Endothelial cell of umbilical vein (primary cell): ENCODE measurements around the gene TMEM209. TPM values are rescaled to one million over a fixed set of nuclear protein-coding genes. Genes with fewer than 3 reads are reported as not detected.

Experiments
- BruUV-seq: library from RNA; stranded (reverse); fragments of 400-500 nt; replicated peaks from 2 replicates; lab custom pipeline; 2021; lab: Mats Ljungman, UMichigan
- CTCF ChIA-PET: fragments of 300-600, 350-600 bp; sonication (Branson Sonifier 250); formaldehyde crosslinking; loops from one replicate; lab custom pipeline; 2021; ENCODE audit warnings: antibody characterized with exemption, inconsistent platforms; lab: Charles Lee
- POLR2A ChIA-PET: fragments of 300-600, 350-600 bp; sonication (Branson Sonifier 250); formaldehyde crosslinking; loops from one replicate; lab custom pipeline; 2021; ENCODE audit warnings: antibody characterized with exemption, inconsistent platforms; lab: Charles Lee
- DNase-seq: peaks from one replicate; pipeline ENCODE4 v3.0.0-alpha.2; 2011; ENCODE audit warnings: low read depth, low spot score
- FAIRE-seq: peaks from 2 replicates; lab custom pipeline; 2011; peaks lifted over from hg19 to GRCh38; lab: Jason Lieb, UNC
- H2AFZ ChIP-seq: 2 replicates; pipeline ENCODE4 v1.6.0; 2012; ENCODE audit warnings: low read depth, low read length, control low read depth, inconsistent platforms
- H3K27ac ChIP-seq: 2 replicates; pipeline ENCODE4 v1.5.1; 2011; ENCODE audit warnings: low read depth, mild to moderate bottlenecking, control low read depth, low read length, moderate library complexity; ENCODE audit not compliant: insufficient read depth
- H3K27me3 ChIP-seq, 2 experiments: 2 replicates each; pipeline versions ENCODE4 v1.6.0 to v1.6.1; 2011; ENCODE audit warnings: low read length in 2 of 2, mixed read lengths in 1 of 2; ENCODE audit not compliant: control insufficient read depth in 2 of 2, insufficient read depth in 2 of 2
- H3K36me3 ChIP-seq, 2 experiments: 2 replicates in 1 of 2; 3 replicates in 1 of 2; pipeline ENCODE4 v1.5.1; 2011; ENCODE audit warnings: low read length in 2 of 2, mild to moderate bottlenecking in 1 of 2, moderate library complexity in 1 of 2; ENCODE audit not compliant: control insufficient read depth in 2 of 2, insufficient read depth in 2 of 2; ENCODE audit errors: extremely low read depth in 1 of 2
- H3K4me1 ChIP-seq: 3 replicates; pipeline ENCODE4 v1.5.1; 2011; ENCODE audit warnings: mild to moderate bottlenecking, low read length; ENCODE audit not compliant: control insufficient read depth, insufficient read depth; ENCODE audit errors: extremely low read depth
- H3K4me2 ChIP-seq: 2 replicates; pipeline ENCODE4 v1.6.1; 2011; ENCODE audit warnings: low read length, control low read depth, mixed read lengths; ENCODE audit not compliant: insufficient read depth
- H3K4me3 ChIP-seq, 3 experiments: fragments of 200-600 bp in 1 of 3; sonication (generic), shearing (Covaris generic) in 1 of 3; replicated peaks in 1 of 3; 2 replicates each; pipeline ENCODE4 v1.5.1; 2011 to 2016; ENCODE audit warnings: control low read depth in 3 of 3, low read length in 3 of 3, mild to moderate bottlenecking in 2 of 3, inconsistent platforms in 1 of 3, low read depth in 1 of 3, moderate library complexity in 1 of 3; ENCODE audit not compliant: insufficient read depth in 1 of 3
- H3K79me2 ChIP-seq: 2 replicates; pipeline ENCODE4 v1.6.0; 2012; ENCODE audit warnings: low read length, inconsistent platforms; ENCODE audit not compliant: control insufficient read depth, insufficient read depth
- H3K9ac ChIP-seq: replicated peaks from 2 replicates; pipeline ENCODE3; 2011; ENCODE audit warnings: low read length, control low read depth; ENCODE audit not compliant: insufficient read depth; ENCODE audit errors: extremely low read depth
- H3K9me1 ChIP-seq: replicated peaks from 3 replicates; pipeline ENCODE4 v1.6.0; 2011; ENCODE audit warnings: mild to moderate bottlenecking, low read length; ENCODE audit not compliant: control insufficient read depth, insufficient read depth; ENCODE audit errors: extremely low read depth
- H3K9me3 ChIP-seq: replicated peaks from 2 replicates; pipeline ENCODE4 v1.5.1; 2012; ENCODE audit warnings: low read length, inconsistent platforms; ENCODE audit not compliant: control insufficient read depth, insufficient read depth
- H4K20me1 ChIP-seq: replicated peaks from 2 replicates; pipeline ENCODE3; 2011; ENCODE audit warnings: mild to moderate bottlenecking, low read length; ENCODE audit not compliant: control insufficient read depth, insufficient read depth; ENCODE audit errors: extremely low read depth
- CTCF ChIP-seq, 2 donors: IDR thresholded peaks; 1 replicate in 1 of 2; 2 replicates in 1 of 2; pipeline ENCODE4 v1.5.1; 2011; ENCODE audit warnings: low read length in 2 of 2, mild to moderate bottlenecking in 2 of 2, moderate library complexity in 2 of 2, control low read depth in 1 of 2, inconsistent platforms in 1 of 2, low read depth in 1 of 2; ENCODE audit not compliant: insufficient read depth in 1 of 2; ENCODE audit errors: extremely low read depth in 1 of 2
- EZH2 ChIP-seq: IDR thresholded peaks from 2 replicates; pipeline ENCODE4 v1.6.1; 2012; ENCODE audit warnings: borderline replicate concordance, low read depth, mild to moderate bottlenecking, moderate library complexity, low read length, inconsistent platforms; ENCODE audit not compliant: severe bottlenecking
- FOS ChIP-seq: IDR thresholded peaks from 2 replicates; pipeline ENCODE4 v1.6.1; 2011; ENCODE audit warnings: mild to moderate bottlenecking, low read length, moderate library complexity, borderline replicate concordance; ENCODE audit not compliant: insufficient read depth
- GATA2 ChIP-seq: IDR thresholded peaks from 2 replicates; pipeline ENCODE4 v1.7.0; 2011; ENCODE audit warnings: low read depth, mild to moderate bottlenecking, moderate library complexity, mixed read lengths, low read length; ENCODE audit not compliant: insufficient read length, insufficient read depth
- JUN ChIP-seq: IDR thresholded peaks from 2 replicates; pipeline ENCODE4 v1.6.1; 2011; ENCODE audit warnings: borderline replicate concordance, low read depth; ENCODE audit not compliant: insufficient read length, insufficient read depth
- MYC ChIP-seq: IDR thresholded peaks from one replicate; pipeline ENCODE4 v1.6.1; 2011; ENCODE audit warnings: mild to moderate bottlenecking, low read depth, low read length
- POLR2A ChIP-seq: IDR thresholded peaks from 2 replicates; pipeline ENCODE4 v1.6.1; 2012; ENCODE audit warnings: low read depth, mild to moderate bottlenecking, control low read depth, low read length
- POLR2AphosphoS5 ChIP-seq: IDR thresholded peaks from 2 replicates; pipeline ENCODE4 v1.6.1; 2012; ENCODE audit warnings: low read depth, mild to moderate bottlenecking, control low read depth, low read length, moderate library complexity; ENCODE audit not compliant: insufficient read depth
- dilution Hi-C: fragments of 300-500 bp; cut with MboI; formaldehyde crosslinking; loops from one replicate; pipeline ENCODE4 v1.15.0; 2019; ENCODE audit warnings: low sequenced_read_pairs; ENCODE audit not compliant: extremely low pct_ligation_motif_present
- intact Hi-C: fragments of 100-400 bp; cut with micrococcal nuclease; formaldehyde crosslinking; loops from one replicate; pipeline ENCODE4 v1.10.0; 2022
- polyA plus RNA-seq, 4 experiments: library from polyadenylated mRNA; depleted of rRNA in 3 of 4; stranded (reverse) in 3 of 4; unstranded in 1 of 4; fragments of >200 nt; gene quantifications; 2 replicates each; pipeline versions ENCODE4 v1.2.1 to v1.2.3, GENCODE V29; 2011 to 2012; ENCODE audit warnings: missing spikeins in 1 of 4
- total RNA-seq: library from RNA; stranded (reverse); gene quantifications from 2 replicates; pipeline ENCODE4 v1.2.3, GENCODE V29; 2021

Gene TMEM209
- total and polyA plus RNA-seq, 2 donors (not counting 3 experiments of a cell fraction or from before 2014, with no cell fraction given): 13.0 to 16.6 TPM

GRCh38 chr7:130221746-130222145 lies 16.5 kb upstream of the TMEM209 start:
- Histone ChIP-seq H3K4me3 (no peak overlapping the region), H3K36me3 (no peaks in the 10 kb centered on the region), H3K27ac (no peak overlapping the region), H3K4me1 (no peaks in the 10 kb centered on the region), H2AFZ (no peak overlapping the region), H3K9me3 (no peaks in the 10 kb centered on the region), H3K79me2 (no peaks in the 10 kb centered on the region), H3K27me3 (peaks cover 0 to 3% of the 10 kb centered on the region in 2 experiments), H3K9ac (no peak overlapping the region), H3K9me1 (no peaks in the 10 kb centered on the region), H4K20me1 (no peaks in the 10 kb centered on the region), H3K4me2 (no peak overlapping the region)
- ChIA-PET CTCF (interaction anchor here (0.7 kb wide), 1 partner anchor 268 kb away, joined by 3 read pairs; no protein-coding TSS in a partner anchor), POLR2A (no interaction called here)
- BruUV-seq: no TSS peak
- DNase-seq (no peak), FAIRE-seq (no peak)
- dilution Hi-C loops: no loop called here
- intact Hi-C loops: no loop called here
- TF ChIP-seq POLR2A (no peak), EZH2 (no peak), JUN (no peak), MYC (no peak), CTCF (IDR thresholded peaks at IDR 0.05; ENCODE audit: extremely low read depth in 1 of 2, insufficient read depth in 1 of 2, low read depth in 1 of 2, low read length in 2 of 2) (no peak), GATA2 (no peak), POLR2AphosphoS5 (no peak), FOS (no peak)
